Liver (tissue), 9 donors: ENCODE results near the gene HS3ST2. TPM values are rescaled to one million over a fixed set of nuclear protein-coding genes. Genes with fewer than 3 reads are reported as not detected.

Source experiments
- DNase-seq: peaks from one replicate; pipeline ENCODE4 v3.0.0-alpha.2; 2017; ENCODE audit warnings: low spot score
- H3K27ac ChIP-seq, 2 donors: one replicate each; pipeline ENCODE4 v1.7.0; 2013; ENCODE audit warnings: inconsistent platforms in 2 of 2, low read length in 2 of 2, control low read depth in 1 of 2, low read depth in 1 of 2, mild to moderate bottlenecking in 1 of 2
- H3K27me3 ChIP-seq, 4 donors: one replicate each; pipeline versions ENCODE4 v1.6.1 to v1.7.0; 2013; ENCODE audit warnings: low read length in 3 of 4, inconsistent platforms in 1 of 4, mild to moderate bottlenecking in 1 of 4, moderate library complexity in 1 of 4; ENCODE audit not compliant: control insufficient read depth in 4 of 4, insufficient read depth in 4 of 4
- H3K36me3 ChIP-seq, 4 donors: one replicate each; pipeline versions ENCODE4 v1.6.1 to v1.7.0; 2013; ENCODE audit warnings: low read length in 3 of 4, mild to moderate bottlenecking in 3 of 4, low read depth in 1 of 4, moderate library complexity in 1 of 4; ENCODE audit not compliant: control insufficient read depth in 4 of 4, insufficient read depth in 3 of 4
- H3K4me1 ChIP-seq, 4 donors: one replicate each; pipeline versions ENCODE4 v1.6.1 to v1.7.0; 2013; ENCODE audit warnings: low read length in 3 of 4, mild to moderate bottlenecking in 3 of 4, moderate library complexity in 1 of 4; ENCODE audit not compliant: control insufficient read depth in 4 of 4, insufficient read depth in 4 of 4
- H3K4me3 ChIP-seq, 3 donors: one replicate each; pipeline versions ENCODE4 v1.6.1 to v1.7.0; 2013; ENCODE audit warnings: low read length in 3 of 3, control low read depth in 1 of 3, low read depth in 1 of 3, mild to moderate bottlenecking in 1 of 3
- H3K9ac ChIP-seq, 2 donors: one replicate each; pipeline ENCODE4 v1.7.0; 2013; ENCODE audit warnings: low read length in 2 of 2, mild to moderate bottlenecking in 2 of 2, moderate library complexity in 2 of 2, control low read depth in 1 of 2, low read depth in 1 of 2
- H3K9me3 ChIP-seq, 4 donors: one replicate each; pipeline versions ENCODE4 v1.6.1 to v1.7.0; 2013; ENCODE audit warnings: low read length in 3 of 4; ENCODE audit not compliant: control insufficient read depth in 4 of 4
- EGR1 ChIP-seq, 2 donors: IDR thresholded peaks; 2 replicates each; pipeline ENCODE4 v1.6.1; 2016 to 2018; ENCODE audit warnings: antibody characterized with exemption in 2 of 2, low read depth in 2 of 2
- FOXA1 ChIP-seq: IDR thresholded peaks from 2 replicates; pipeline ENCODE4 v1.6.1; 2016; ENCODE audit warnings: antibody characterized with exemption
- FOXA2 ChIP-seq: IDR thresholded peaks from 2 replicates; pipeline ENCODE4 v1.6.1; 2016; ENCODE audit warnings: antibody characterized with exemption
- GABPA ChIP-seq, 2 donors: IDR thresholded peaks in 1 of 2; conservative IDR thresholded peaks in 1 of 2; 2 replicates each; pipeline ENCODE4 v1.6.1; 2016; ENCODE audit warnings: antibody characterized with exemption in 2 of 2, mild to moderate bottlenecking in 1 of 2, moderate library complexity in 1 of 2
- HNF4A ChIP-seq, 2 donors: conservative IDR thresholded peaks; 2 replicates each; pipeline ENCODE4 v1.6.1; 2016; ENCODE audit warnings: antibody characterized with exemption in 2 of 2, mild to moderate bottlenecking in 2 of 2
- HNF4G ChIP-seq: IDR thresholded peaks from 2 replicates; pipeline ENCODE4 v1.6.1; 2016; ENCODE audit warnings: antibody characterized with exemption
- MAX ChIP-seq: IDR thresholded peaks from 2 replicates; pipeline ENCODE4 v1.6.1; 2016; ENCODE audit warnings: antibody characterized with exemption
- NR2F2 ChIP-seq: IDR thresholded peaks from 2 replicates; pipeline ENCODE4 v1.6.1; 2016; ENCODE audit warnings: antibody characterized with exemption
- RAD21 ChIP-seq, 2 donors: IDR thresholded peaks; 2 replicates each; pipeline ENCODE4 v1.6.1; 2016; ENCODE audit warnings: antibody characterized with exemption in 2 of 2, mild to moderate bottlenecking in 2 of 2
- REST ChIP-seq: IDR thresholded peaks from 2 replicates; pipeline ENCODE4 v1.6.1; 2016; ENCODE audit warnings: antibody characterized with exemption, mild to moderate bottlenecking
- RXRA ChIP-seq, 2 donors: IDR thresholded peaks; 2 replicates each; pipeline ENCODE4 v1.6.1; 2017 to 2018; ENCODE audit warnings: antibody characterized with exemption in 2 of 2, mild to moderate bottlenecking in 1 of 2
- SP1 ChIP-seq: IDR thresholded peaks from 2 replicates; pipeline ENCODE4 v1.6.1; 2018; ENCODE audit warnings: antibody characterized with exemption, mild to moderate bottlenecking
- TAF1 ChIP-seq: conservative IDR thresholded peaks from 2 replicates; pipeline ENCODE4 v1.6.1; 2016; ENCODE audit warnings: antibody characterized with exemption, mild to moderate bottlenecking
- YY1 ChIP-seq: IDR thresholded peaks from 2 replicates; pipeline ENCODE4 v1.6.1; 2016; ENCODE audit warnings: antibody characterized with exemption, mild to moderate bottlenecking
- ZBTB33 ChIP-seq: IDR thresholded peaks from 2 replicates; pipeline ENCODE4 v1.6.1; 2016; ENCODE audit warnings: antibody characterized with exemption
- WGBS: extraction: QIAGEN DNeasy Blood & Tissue Kit; methylation state at CpG from one replicate; pipeline ENCODE4 v1.1.7; 2013; 5-methylcytosine and 5-hydroxymethylcytosine counted together
- polyA plus RNA-seq, 2 donors: library from polyadenylated mRNA; stranded (reverse) in 1 of 2; unstranded in 1 of 2; fragments of 200-250 nt in 1 of 2; fragments of >200 nt in 1 of 2; fragmentation: Nextera tagmentation in 1 of 2; extraction: Ambion mirVana in 1 of 2; gene quantifications; one replicate each; pipeline versions ENCODE4 v1.2.1 to v1.2.3, GENCODE V29; 2013 to 2015
- total RNA-seq, 2 donors: library from RNA; depleted of rRNA; stranded (reverse); fragments of >200 nt; gene quantifications; one replicate each; pipeline ENCODE4 v1.2.3, GENCODE V29; 2014
- TF ChIP-seq, protein P1 (sequence below): fragments of 150-350 bp; IDR thresholded peaks from 2 replicates; pipeline ENCODE4 v1.5.1; 2017; ENCODE audit warnings: improper control_type of control experiment, low read depth, low read length; ENCODE audit not compliant: missing input control
- TF ChIP-seq, protein P2 (sequence below): IDR thresholded peaks from 2 replicates; pipeline ENCODE4 v1.6.1; 2016; ENCODE audit warnings: antibody characterized with exemption
- donor health status: healthy.
- donor health status: healthy.
- donor health status: healthy.
- donor health status: healthy.
- donor health status: healthy.

Gene HS3ST2
- total and polyA plus RNA-seq, 4 donors: 0.08 to 0.14 (median 0.09) TPM; not detected in 1

GRCh38 chr16:22955461-22956070, 141.6 kb downstream of the HS3ST2 start:
- Histone ChIP-seq H3K4me1 (no peaks in the 10 kb centered on the region), H3K9me3 (no peaks in the 10 kb centered on the region), H3K9ac (no peak overlapping the region), H3K27me3 (peaks cover 0 to 5% (median 0%) of the 10 kb centered on the region in 4 donors), H3K36me3 (no peaks in the 10 kb centered on the region), H3K27ac (no peak overlapping the region), H3K4me3 (no peak overlapping the region)
- DNase-seq: no peak
- TF ChIP-seq ZBTB33 (no peak), FOXA1 (no peak), YY1 (no peak), HNF4A (conservative IDR thresholded peaks at IDR 0.05) (no peak), FOXA2 (no peak), REST (no peak), GABPA (IDR thresholded peaks at IDR 0.05 in 1 of 2, conservative IDR thresholded peaks at IDR 0.05 in 1 of 2) (no peak), NR2F2 (no peak), RXRA (IDR thresholded peaks at IDR 0.05) (no peak), MAX (no peak), EGR1 (IDR thresholded peaks at IDR 0.05; ENCODE audit: low read depth in 2 of 2) (no peak)
- WGBS: 47% methylated on average over 6 of the region's 6 CpGs

- Histone ChIP-seq H3K9me3 (peaks cover 0 to 4% (median 2%) of the 10 kb centered on the region in 4 donors), H3K36me3 (no peaks in the 10 kb centered on the region), H3K4me3 (no peak overlapping the region), H3K27ac (no peak overlapping the region), H3K9ac (no peak overlapping the region), H3K4me1 (no peaks in the 10 kb centered on the region), H3K27me3 (peaks cover 0 to 3% (median 0%) of the 10 kb centered on the region in 4 donors)
- DNase-seq: no peak
- WGBS: 55% methylated on average over 4 of the region's 4 CpGs
- TF ChIP-seq HNF4A (conservative IDR thresholded peaks at IDR 0.05) (no peak), TAF1 (no peak), FOXA1 (no peak), RXRA (IDR thresholded peaks at IDR 0.05) (no peak), HNF4G (no peak), EGR1 (IDR thresholded peaks at IDR 0.05; ENCODE audit: low read depth in 2 of 2) (no peak), SP1 (no peak), RAD21 (IDR thresholded peaks at IDR 0.05) (no peak), GABPA (IDR thresholded peaks at IDR 0.05 in 1 of 2, conservative IDR thresholded peaks at IDR 0.05 in 1 of 2) (no peak), MAX (no peak)
- TF ChIP-seq, protein P1, sequence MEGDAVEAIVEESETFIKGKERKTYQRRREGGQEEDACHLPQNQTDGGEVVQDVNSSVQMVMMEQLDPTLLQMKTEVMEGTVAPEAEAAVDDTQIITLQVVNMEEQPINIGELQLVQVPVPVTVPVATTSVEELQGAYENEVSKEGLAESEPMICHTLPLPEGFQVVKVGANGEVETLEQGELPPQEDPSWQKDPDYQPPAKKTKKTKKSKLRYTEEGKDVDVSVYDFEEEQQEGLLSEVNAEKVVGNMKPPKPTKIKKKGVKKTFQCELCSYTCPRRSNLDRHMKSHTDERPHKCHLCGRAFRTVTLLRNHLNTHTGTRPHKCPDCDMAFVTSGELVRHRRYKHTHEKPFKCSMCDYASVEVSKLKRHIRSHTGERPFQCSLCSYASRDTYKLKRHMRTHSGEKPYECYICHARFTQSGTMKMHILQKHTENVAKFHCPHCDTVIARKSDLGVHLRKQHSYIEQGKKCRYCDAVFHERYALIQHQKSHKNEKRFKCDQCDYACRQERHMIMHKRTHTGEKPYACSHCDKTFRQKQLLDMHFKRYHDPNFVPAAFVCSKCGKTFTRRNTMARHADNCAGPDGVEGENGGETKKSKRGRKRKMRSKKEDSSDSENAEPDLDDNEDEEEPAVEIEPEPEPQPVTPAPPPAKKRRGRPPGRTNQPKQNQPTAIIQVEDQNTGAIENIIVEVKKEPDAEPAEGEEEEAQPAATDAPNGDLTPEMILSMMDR: no peak
- TF ChIP-seq, protein P2, sequence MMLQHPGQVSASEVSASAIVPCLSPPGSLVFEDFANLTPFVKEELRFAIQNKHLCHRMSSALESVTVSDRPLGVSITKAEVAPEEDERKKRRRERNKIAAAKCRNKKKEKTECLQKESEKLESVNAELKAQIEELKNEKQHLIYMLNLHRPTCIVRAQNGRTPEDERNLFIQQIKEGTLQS: no peak
Observed at GRCh38 chr16:22961206-22961605, 147.2 kb downstream of the HS3ST2 start.
